Lung (tissue), 12 donors: ENCODE results near the gene PPP1R2C. TPM values are rescaled to one million over a fixed set of nuclear protein-coding genes. Genes with fewer than 3 reads are reported as not detected.

Source experiments
- ATAC-seq: fragments of 200-7000 bp; cut with Tn5 transposase; one replicate; pipeline ENCODE4 v1.9.1; 2020; ENCODE audit warnings: moderate number of reproducible peaks; ENCODE audit not compliant: insufficient read depth, low FRiP score
- DNase-seq, 3 donors: peaks; one replicate each; pipeline ENCODE4 v3.0.0-alpha.2; 2013 to 2017
- H3K27ac ChIP-seq, 2 donors: one replicate each; pipeline ENCODE4 v1.5.1; 2013; ENCODE audit warnings: mild to moderate bottlenecking in 2 of 2, moderate library complexity in 2 of 2, control low read depth in 1 of 2, inconsistent platforms in 1 of 2, low read depth in 1 of 2, low read length in 1 of 2
- H3K27me3 ChIP-seq, 3 donors: one replicate each; pipeline ENCODE4 v1.5.1; 2013; ENCODE audit warnings: low read length in 2 of 3; ENCODE audit not compliant: control insufficient read depth in 3 of 3, insufficient read depth in 3 of 3
- H3K36me3 ChIP-seq, 4 donors: one replicate each; pipeline ENCODE4 v1.5.1; 2013; ENCODE audit warnings: low read length in 4 of 4, mild to moderate bottlenecking in 1 of 4, moderate library complexity in 1 of 4; ENCODE audit not compliant: control insufficient read depth in 4 of 4, insufficient read depth in 4 of 4
- H3K4me1 ChIP-seq, 5 donors: one replicate each; pipeline ENCODE4 v1.5.1; 2013; ENCODE audit warnings: low read length in 5 of 5, mild to moderate bottlenecking in 2 of 5, moderate library complexity in 1 of 5; ENCODE audit not compliant: control insufficient read depth in 5 of 5, insufficient read depth in 5 of 5
- H3K4me3 ChIP-seq: one replicate; pipeline ENCODE4 v1.5.1; 2013; ENCODE audit warnings: mild to moderate bottlenecking, control low read depth, moderate library complexity
- H3K9ac ChIP-seq, 2 donors: one replicate each; pipeline ENCODE4 v1.5.1; 2013; ENCODE audit warnings: low read length in 2 of 2, control low read depth in 1 of 2; ENCODE audit not compliant: insufficient read depth in 1 of 2
- H3K9me3 ChIP-seq, 4 donors: one replicate each; pipeline ENCODE4 v1.5.1; 2013; ENCODE audit warnings: low read length in 3 of 4, mild to moderate bottlenecking in 1 of 4, moderate library complexity in 1 of 4; ENCODE audit not compliant: control insufficient read depth in 4 of 4, insufficient read depth in 3 of 4
- WGBS, 2 donors: extraction: QIAGEN DNeasy Blood & Tissue Kit; methylation state at CpG; one replicate each; pipeline ENCODE4 v1.1.7; 2013; 5-methylcytosine and 5-hydroxymethylcytosine counted together
- polyA plus RNA-seq, 2 donors: library from polyadenylated mRNA; stranded (reverse); fragments of 200-250 nt; gene quantifications; one replicate each; pipeline ENCODE4 v1.2.1, GENCODE V29; 2013
- total RNA-seq, 2 donors: library from RNA; depleted of rRNA in 1 of 2; stranded (reverse); fragments of >200 nt in 1 of 2; gene quantifications; one replicate each; pipeline ENCODE4 v1.2.1, GENCODE V29; 2014 to 2021
- TF ChIP-seq, protein P1 (sequence below): IDR thresholded peaks from 2 replicates; pipeline ENCODE4 v1.5.1; 2012; ENCODE audit warnings: mild to moderate bottlenecking; ENCODE audit errors: control extremely low read depth, extremely low read depth
- donor health status: control.
- donor health status: control.
- donor health status: Bipolar disorder and iron deficiency.
- donor health status: healthy.
- donor health status: DM: yes; HTN: yes; CAD: no.

The PPP1R2C gene
- total and polyA plus RNA-seq, 4 donors = not detected

DNA sequence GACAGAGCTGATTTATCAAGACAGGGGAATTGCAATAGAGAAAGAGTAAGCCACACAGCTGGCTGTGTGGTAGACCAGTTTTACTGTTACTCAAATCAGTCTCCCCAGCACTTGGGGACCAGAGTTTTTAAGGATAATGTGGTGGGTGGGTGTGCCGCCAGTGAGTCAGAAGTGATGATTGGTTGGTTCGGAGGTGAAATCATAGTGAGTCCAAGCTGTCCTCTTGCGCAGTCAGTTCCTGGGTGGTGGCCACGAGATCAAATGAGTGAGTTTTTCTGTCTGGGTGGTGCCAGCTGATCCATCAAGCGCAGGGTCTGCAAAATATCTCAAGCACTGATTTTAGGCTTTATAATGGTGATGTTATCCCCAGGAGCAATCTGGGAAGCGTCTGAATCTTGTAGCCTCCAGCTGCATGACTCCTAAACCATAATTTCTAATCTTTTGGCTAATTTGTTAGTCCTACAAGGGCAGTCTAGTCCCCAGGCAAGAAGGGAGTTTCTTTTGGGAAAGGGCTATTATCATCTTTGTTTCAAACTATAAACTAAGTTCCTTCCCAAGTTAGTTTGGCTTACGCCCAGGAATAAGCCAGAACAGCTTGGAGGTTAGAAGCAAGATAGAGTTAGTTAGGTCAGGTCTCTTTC lies 44.0 kb upstream of the PPP1R2C start:
- Histone ChIP-seq H3K4me1 (no peaks in the 10 kb centered on the region), H3K9me3 (peaks cover 0 to 12% (median 1%) of the 10 kb centered on the region in 4 donors), H3K9ac (no peak overlapping the region), H3K27ac (no peak overlapping the region), H3K36me3 (no peaks in the 10 kb centered on the region), H3K4me3 (no peak overlapping the region), H3K27me3 (peaks cover 0 to 2% (median 0%) of the 10 kb centered on the region in 3 donors)
- no peak for ATAC-seq
- DNase-seq = peak in 1 of 3 donors; percentile 37
- WGBS, 2 donors = 85 to 92% methylated on average over 7 of the region's 7 CpGs
- TF ChIP-seq, protein P1, sequence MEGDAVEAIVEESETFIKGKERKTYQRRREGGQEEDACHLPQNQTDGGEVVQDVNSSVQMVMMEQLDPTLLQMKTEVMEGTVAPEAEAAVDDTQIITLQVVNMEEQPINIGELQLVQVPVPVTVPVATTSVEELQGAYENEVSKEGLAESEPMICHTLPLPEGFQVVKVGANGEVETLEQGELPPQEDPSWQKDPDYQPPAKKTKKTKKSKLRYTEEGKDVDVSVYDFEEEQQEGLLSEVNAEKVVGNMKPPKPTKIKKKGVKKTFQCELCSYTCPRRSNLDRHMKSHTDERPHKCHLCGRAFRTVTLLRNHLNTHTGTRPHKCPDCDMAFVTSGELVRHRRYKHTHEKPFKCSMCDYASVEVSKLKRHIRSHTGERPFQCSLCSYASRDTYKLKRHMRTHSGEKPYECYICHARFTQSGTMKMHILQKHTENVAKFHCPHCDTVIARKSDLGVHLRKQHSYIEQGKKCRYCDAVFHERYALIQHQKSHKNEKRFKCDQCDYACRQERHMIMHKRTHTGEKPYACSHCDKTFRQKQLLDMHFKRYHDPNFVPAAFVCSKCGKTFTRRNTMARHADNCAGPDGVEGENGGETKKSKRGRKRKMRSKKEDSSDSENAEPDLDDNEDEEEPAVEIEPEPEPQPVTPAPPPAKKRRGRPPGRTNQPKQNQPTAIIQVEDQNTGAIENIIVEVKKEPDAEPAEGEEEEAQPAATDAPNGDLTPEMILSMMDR = no peak

DNA sequence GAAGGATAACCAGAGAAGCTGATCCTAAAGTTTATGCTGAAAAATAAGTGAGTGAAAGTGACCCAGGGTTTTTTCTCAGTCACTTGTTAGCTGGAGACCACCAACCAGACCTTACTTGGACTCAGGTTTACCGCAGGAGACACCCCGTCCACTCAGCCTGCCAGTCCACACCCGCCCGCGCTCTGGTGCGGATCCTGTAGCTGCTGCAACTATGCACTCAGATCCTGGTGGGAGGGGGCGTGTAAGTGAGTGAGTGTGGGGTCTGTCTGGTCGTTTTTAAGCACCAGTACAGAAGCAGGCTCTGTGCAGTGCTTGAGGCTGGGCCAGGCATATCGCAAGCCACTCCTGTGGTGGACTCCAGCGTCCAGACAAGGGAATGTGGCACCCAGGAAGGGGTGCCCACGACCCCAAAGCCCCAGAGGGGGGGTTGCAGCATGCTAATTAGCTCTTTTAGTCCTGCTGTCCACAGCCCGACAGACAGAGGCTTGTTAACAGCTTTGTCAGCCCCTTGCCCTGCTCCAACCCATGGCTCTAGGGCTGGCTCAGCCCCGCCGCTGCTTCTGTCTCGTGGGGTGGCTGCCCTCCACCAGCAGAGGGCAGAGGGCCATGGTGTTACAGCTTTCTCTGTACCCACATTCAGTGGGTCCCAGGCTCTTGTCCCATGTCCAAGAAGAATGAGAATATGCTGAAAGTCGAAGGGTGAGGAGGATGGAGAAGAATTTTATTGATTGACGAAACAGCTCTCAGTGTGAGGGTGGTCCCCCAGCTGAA lies 40.4 kb upstream of the PPP1R2C start:
- no peak overlapping the region for H3K27ac ChIP-seq
- no peak for ATAC-seq
- H3K4me1 ChIP-seq = no peaks in the 10 kb centered on the region
- peaks cover 0 to 10% (median 1%) of the 10 kb centered on the region in 4 donors for H3K9me3 ChIP-seq
- WGBS, 2 donors = 73 to 95% methylated on average over 16 to 17 of the region's 17 CpGs
- H3K36me3 ChIP-seq = no peaks in the 10 kb centered on the region
- H3K4me3 ChIP-seq = no peak overlapping the region
- no peak for DNase-seq
- no peak overlapping the region for H3K9ac ChIP-seq
- H3K27me3 ChIP-seq = peaks cover 0 to 2% (median 0%) of the 10 kb centered on the region in 3 donors
- TF ChIP-seq, protein P1 = no peak

DNA sequence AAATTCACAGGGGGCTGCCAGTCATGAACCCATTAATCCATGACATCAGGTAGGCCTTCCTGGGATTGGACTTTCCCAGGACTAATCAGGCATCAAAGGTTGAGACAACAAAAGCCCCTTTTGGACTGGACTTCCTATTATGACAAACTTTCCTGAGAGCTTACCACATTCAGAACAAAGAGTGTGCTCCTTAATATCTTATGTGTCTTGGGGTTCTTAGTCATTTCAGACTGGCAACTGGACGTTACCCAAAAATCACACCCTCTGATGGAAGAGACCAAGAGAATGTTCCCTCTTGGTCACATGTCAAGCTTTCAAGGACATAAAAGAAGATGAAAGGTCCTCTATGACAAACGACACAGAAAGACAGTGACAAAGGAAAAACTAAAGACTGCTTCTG lies 31.6 kb upstream of the PPP1R2C start:
- no peak for DNase-seq

More for the DNA sequence above, 31.6 kb upstream of the PPP1R2C start:
- no peaks in the 10 kb centered on the region for H3K9me3 ChIP-seq
- no peak overlapping the region for H3K4me3 ChIP-seq
- TF ChIP-seq, protein P1 = no peak
- no peaks in the 10 kb centered on the region for H3K4me1 ChIP-seq
- no peak for ATAC-seq
- 60 to 76% methylated on average over 1 to 2 of the region's 2 CpGs for WGBS, 2 donors
- H3K36me3 ChIP-seq = no peaks in the 10 kb centered on the region
- no peak overlapping the region for H3K9ac ChIP-seq
- no peaks in the 10 kb centered on the region for H3K27me3 ChIP-seq
- H3K27ac ChIP-seq = no peak overlapping the region
